Neural progenitor cell (in vitro differentiated cells): Measurements from ENCODE around the gene LRRC18. TPM values are rescaled to one million over a fixed set of nuclear protein-coding genes. Genes with fewer than 3 reads are reported as not detected.

Experiments used
- DNase-seq: peaks from one replicate; pipeline ENCODE4 v3.0.0-alpha.2; 2016; ENCODE audit warnings: low spot score
- H2AFZ ChIP-seq: fragments of 200-600 bp; sonication (generic); replicated peaks from 2 replicates; pipeline ENCODE4 v1.6.1; 2016; ENCODE audit warnings: antibody characterized with exemption
- H3F3A ChIP-seq: fragments of 200-600 bp; sonication (generic); 2 replicates; pipeline ENCODE4 v1.6.1; 2016; ENCODE audit warnings: antibody characterized with exemption, low read depth
- H3K27ac ChIP-seq: fragments of 200-600 bp; sonication (generic); 2 replicates; pipeline ENCODE4 v1.5.1; 2016; ENCODE audit warnings: mild to moderate bottlenecking
- H3K27me3 ChIP-seq: fragments of 200-600 bp; sonication (generic); 2 replicates; pipeline ENCODE4 v1.6.1; 2016; ENCODE audit warnings: mild to moderate bottlenecking, moderate library complexity
- H3K36me3 ChIP-seq: fragments of 200-600 bp; sonication (generic); 2 replicates; pipeline ENCODE4 v1.5.1; 2016
- H3K4me1 ChIP-seq: fragments of 200-600 bp; sonication (generic); 2 replicates; pipeline ENCODE4 v1.6.1; 2016; ENCODE audit warnings: mixed run types
- H3K4me2 ChIP-seq: fragments of 200-600 bp; sonication (generic); 2 replicates; pipeline ENCODE4 v1.6.1; 2016
- H3K4me3 ChIP-seq: fragments of 200-600 bp; sonication (generic); 2 replicates; pipeline ENCODE4 v1.5.1; 2016
- H3K79me2 ChIP-seq: fragments of 200-600 bp; sonication (generic); 2 replicates; pipeline ENCODE4 v1.6.1; 2016; ENCODE audit warnings: low read depth
- H3K9ac ChIP-seq: fragments of 200-600 bp; sonication (generic); 2 replicates; pipeline ENCODE4 v1.6.1; 2016
- H3K9me3 ChIP-seq: fragments of 200-600 bp; sonication (generic); 2 replicates; pipeline ENCODE4 v1.5.1; 2016; ENCODE audit warnings: low read depth
- H4K20me1 ChIP-seq: fragments of 200-600 bp; sonication (generic); 2 replicates; pipeline ENCODE4 v1.6.1; 2016; ENCODE audit warnings: low read depth
- H3K27ac Mint-ChIP-seq: 3 replicates; pipeline ENCODE4 v1.8.0; 2021; ENCODE audit warnings: mixed read lengths
- H3K27me3 Mint-ChIP-seq: 2 replicates; pipeline ENCODE4 v1.8.0; 2022; ENCODE audit warnings: low read depth, mild to moderate bottlenecking, inconsistent platforms, moderate library complexity, mixed read lengths; ENCODE audit not compliant: insufficient read depth
- H3K36me3 Mint-ChIP-seq: 3 replicates; pipeline ENCODE4 v1.8.0; 2021; ENCODE audit warnings: mixed read lengths
- H3K4me1 Mint-ChIP-seq: 3 replicates; pipeline ENCODE4 v1.8.0; 2021; ENCODE audit warnings: mixed read lengths
- H3K4me3 Mint-ChIP-seq: 3 replicates; pipeline ENCODE4 v1.8.0; 2021; ENCODE audit warnings: mild to moderate bottlenecking, moderate library complexity, mixed read lengths
- H3K9me3 Mint-ChIP-seq: 3 replicates; pipeline ENCODE4 v1.8.0; 2020; ENCODE audit warnings: mixed read lengths
- EZH2 ChIP-seq: fragments of 200-600 bp; sonication (generic); IDR thresholded peaks from 2 replicates; pipeline ENCODE4 v1.6.1; 2017; ENCODE audit warnings: antibody characterized with exemption, mild to moderate bottlenecking, moderate library complexity
- EZH2phosphoT487 ChIP-seq: fragments of 200-600 bp; sonication (generic); IDR thresholded peaks from 2 replicates; pipeline ENCODE4 v1.6.1; 2017; ENCODE audit warnings: antibody characterized with exemption
- total RNA-seq: library from RNA; depleted of rRNA; stranded (reverse); fragments of >200 nt; gene quantifications from 2 replicates; pipeline ENCODE4 v1.2.3, GENCODE V29; 2015; ENCODE audit warnings: low replicate concordance
- TF ChIP-seq, protein P1 (sequence below): fragments of 200-600 bp; sonication (generic); IDR thresholded peaks from 2 replicates; pipeline ENCODE4 v1.5.1; 2017; ENCODE audit warnings: antibody characterized with exemption, mild to moderate bottlenecking

LRRC18 gene
- total RNA-seq, 1 donor from 2014 or later: not detected

DNA sequence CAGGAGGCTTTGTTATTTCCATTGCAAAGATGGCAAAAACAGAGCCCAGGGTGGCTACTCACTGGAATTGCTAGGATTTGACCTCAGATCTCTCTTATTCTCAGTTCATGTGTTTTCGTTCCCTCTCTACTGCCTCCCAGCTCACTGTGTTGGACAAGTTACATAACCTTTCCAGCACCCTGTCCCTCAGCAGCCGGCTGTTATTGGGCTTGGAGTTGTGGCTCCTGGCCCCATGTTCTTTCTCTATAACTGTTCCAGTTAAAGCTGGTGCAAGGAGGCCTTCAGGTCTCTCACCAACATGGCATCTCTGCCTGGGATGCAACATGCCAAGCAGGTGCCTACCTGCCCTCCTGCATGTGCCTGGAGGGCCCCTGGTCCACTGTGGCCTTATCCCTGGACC is 56.8 kb downstream of the LRRC18 start:
- Mint-ChIP-seq H3K9me3 (peaks cover 3% of the 10 kb centered on the region), H3K4me3 (no peak overlapping the region), H3K27me3 (peaks cover 2% of the 10 kb centered on the region), H3K27ac (no peak overlapping the region), H3K4me1 (no peaks in the 10 kb centered on the region), H3K36me3 (no peaks in the 10 kb centered on the region)
- no peaks in the 10 kb centered on the region for H3K79me2 ChIP-seq
- no peaks in the 10 kb centered on the region for H4K20me1 ChIP-seq
- no peak overlapping the region for H3K4me2 ChIP-seq
- H3K27ac ChIP-seq: no peak overlapping the region
- H3K4me3 ChIP-seq: no peak overlapping the region
- H2AFZ ChIP-seq: no peak overlapping the region
- no peaks in the 10 kb centered on the region for H3K4me1 ChIP-seq
- no peak overlapping the region for H3K9ac ChIP-seq
- no peaks in the 10 kb centered on the region for H3F3A ChIP-seq
- no peak for DNase-seq
- H3K9me3 ChIP-seq: no peaks in the 10 kb centered on the region
- H3K27me3 ChIP-seq: no peaks in the 10 kb centered on the region
- TF ChIP-seq EZH2phosphoT487: no peak
- TF ChIP-seq, protein P1, sequence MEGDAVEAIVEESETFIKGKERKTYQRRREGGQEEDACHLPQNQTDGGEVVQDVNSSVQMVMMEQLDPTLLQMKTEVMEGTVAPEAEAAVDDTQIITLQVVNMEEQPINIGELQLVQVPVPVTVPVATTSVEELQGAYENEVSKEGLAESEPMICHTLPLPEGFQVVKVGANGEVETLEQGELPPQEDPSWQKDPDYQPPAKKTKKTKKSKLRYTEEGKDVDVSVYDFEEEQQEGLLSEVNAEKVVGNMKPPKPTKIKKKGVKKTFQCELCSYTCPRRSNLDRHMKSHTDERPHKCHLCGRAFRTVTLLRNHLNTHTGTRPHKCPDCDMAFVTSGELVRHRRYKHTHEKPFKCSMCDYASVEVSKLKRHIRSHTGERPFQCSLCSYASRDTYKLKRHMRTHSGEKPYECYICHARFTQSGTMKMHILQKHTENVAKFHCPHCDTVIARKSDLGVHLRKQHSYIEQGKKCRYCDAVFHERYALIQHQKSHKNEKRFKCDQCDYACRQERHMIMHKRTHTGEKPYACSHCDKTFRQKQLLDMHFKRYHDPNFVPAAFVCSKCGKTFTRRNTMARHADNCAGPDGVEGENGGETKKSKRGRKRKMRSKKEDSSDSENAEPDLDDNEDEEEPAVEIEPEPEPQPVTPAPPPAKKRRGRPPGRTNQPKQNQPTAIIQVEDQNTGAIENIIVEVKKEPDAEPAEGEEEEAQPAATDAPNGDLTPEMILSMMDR: no peak
- no peak for TF ChIP-seq EZH2
- no peaks in the 10 kb centered on the region for H3K36me3 ChIP-seq

DNA sequence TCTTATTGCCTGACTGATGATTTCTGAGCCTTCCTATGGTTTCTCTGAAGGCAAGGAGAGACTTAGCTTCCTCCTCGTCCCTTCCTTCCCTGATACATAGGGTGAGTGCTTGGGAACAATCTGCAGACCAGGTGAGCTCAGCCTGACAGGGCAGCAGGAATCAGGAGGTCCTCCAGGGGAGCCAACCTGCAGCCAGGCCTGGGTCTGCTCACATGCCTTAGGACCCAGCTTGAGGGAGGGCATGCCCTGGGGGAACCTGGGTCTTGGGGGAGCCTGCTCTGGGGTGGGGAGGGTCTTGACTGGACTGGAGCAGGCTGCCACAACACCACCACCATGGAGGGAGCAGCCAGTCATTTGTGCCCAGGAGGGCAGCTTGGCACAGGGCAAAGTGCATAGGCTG is 57.7 kb downstream of the LRRC18 start:
- no peaks in the 10 kb centered on the region for H3K4me1 Mint-ChIP-seq
- H3K4me1 ChIP-seq: no peaks in the 10 kb centered on the region
- H3K36me3 Mint-ChIP-seq: no peaks in the 10 kb centered on the region
- H3K9ac ChIP-seq: no peak overlapping the region
- no peak overlapping the region for H3K4me3 Mint-ChIP-seq
- peaks cover 5% of the 10 kb centered on the region for H3K27me3 Mint-ChIP-seq
- H3K9me3 Mint-ChIP-seq: peaks cover 3% of the 10 kb centered on the region
- no peak overlapping the region for H2AFZ ChIP-seq
- TF ChIP-seq EZH2phosphoT487: no peak
- TF ChIP-seq EZH2: no peak
- TF ChIP-seq, protein P1: no peak
- H3K27me3 ChIP-seq: no peaks in the 10 kb centered on the region
- DNase-seq: no peak
- H3K27ac Mint-ChIP-seq: no peak overlapping the region
- H4K20me1 ChIP-seq: no peaks in the 10 kb centered on the region
- no peaks in the 10 kb centered on the region for H3K79me2 ChIP-seq
- no peaks in the 10 kb centered on the region for H3K9me3 ChIP-seq
- H3K27ac ChIP-seq: no peak overlapping the region
- H3K4me3 ChIP-seq: no peak overlapping the region
- H3K4me2 ChIP-seq: no peak overlapping the region
- H3F3A ChIP-seq: no peaks in the 10 kb centered on the region
- no peaks in the 10 kb centered on the region for H3K36me3 ChIP-seq

DNA sequence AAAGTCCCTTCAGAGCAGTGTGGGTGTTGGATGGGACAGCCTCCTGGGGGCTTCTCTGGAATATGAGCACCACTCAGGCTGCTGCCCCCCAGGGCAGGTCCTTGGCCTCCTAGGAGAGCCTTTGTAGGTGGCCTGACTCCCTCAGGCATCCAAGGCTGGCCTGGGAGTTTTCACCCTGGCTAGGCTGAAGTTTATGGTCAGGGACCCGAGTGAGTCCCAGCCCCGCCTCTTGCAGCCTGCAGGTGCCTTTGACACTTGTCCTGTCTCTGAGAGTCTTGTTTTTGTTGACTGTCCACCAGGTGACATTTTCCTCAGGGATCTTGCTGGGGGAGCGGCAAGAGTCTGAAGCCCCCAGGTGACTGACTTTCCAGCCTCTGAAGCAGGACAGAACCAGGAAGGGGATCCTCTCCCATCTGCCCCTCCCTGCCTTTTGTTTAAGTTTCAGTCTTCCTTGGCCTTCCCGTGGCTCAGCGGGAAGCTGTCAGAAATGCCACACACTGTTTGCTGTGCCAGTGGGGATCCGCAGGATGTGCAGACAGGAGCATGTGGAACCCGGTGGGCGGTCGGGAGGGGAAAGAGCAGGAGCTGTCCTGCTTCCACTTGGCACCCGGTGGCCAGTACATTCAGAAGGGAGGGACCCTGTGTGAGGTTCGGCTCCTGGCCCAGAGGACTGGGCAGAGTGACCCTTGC is 59.5 kb downstream of the LRRC18 start:
- H3K4me3 Mint-ChIP-seq: no peak overlapping the region
- Histone ChIP-seq H3K4me1 (no peaks in the 10 kb centered on the region), H3K9ac (no peak overlapping the region), H2AFZ (no peak overlapping the region), H3K27ac (no peak overlapping the region), H3K4me2 (no peak overlapping the region), H3K4me3 (no peak overlapping the region), H3F3A (no peaks in the 10 kb centered on the region), H3K27me3 (no peaks in the 10 kb centered on the region), H4K20me1 (no peaks in the 10 kb centered on the region), H3K36me3 (no peaks in the 10 kb centered on the region), H3K79me2 (no peaks in the 10 kb centered on the region), H3K9me3 (no peaks in the 10 kb centered on the region)
- peaks cover 3% of the 10 kb centered on the region for H3K9me3 Mint-ChIP-seq
- peak; percentile 18 for DNase-seq
- H3K36me3 Mint-ChIP-seq: no peaks in the 10 kb centered on the region
- peaks cover 5% of the 10 kb centered on the region for H3K27me3 Mint-ChIP-seq
- no peak overlapping the region for H3K27ac Mint-ChIP-seq
- TF ChIP-seq EZH2 (no peak), EZH2phosphoT487 (no peak)
- TF ChIP-seq, protein P1: no peak
- H3K4me1 Mint-ChIP-seq: no peaks in the 10 kb centered on the region
